ENCODE data around the gene CLASP1. TPM values are rescaled to one million over a fixed set of nuclear protein-coding genes. Genes with fewer than 3 reads are reported as not detected.
"Not testable (repeated sequence)": the region's sequence is repeated elsewhere in the genome, so short reads cannot be mapped to it uniquely, and the experiment has no call there.

CLASP1 gene
- total RNA-seq, 1 experiment from 2014 or later, result 40.0 TPM

DNA sequence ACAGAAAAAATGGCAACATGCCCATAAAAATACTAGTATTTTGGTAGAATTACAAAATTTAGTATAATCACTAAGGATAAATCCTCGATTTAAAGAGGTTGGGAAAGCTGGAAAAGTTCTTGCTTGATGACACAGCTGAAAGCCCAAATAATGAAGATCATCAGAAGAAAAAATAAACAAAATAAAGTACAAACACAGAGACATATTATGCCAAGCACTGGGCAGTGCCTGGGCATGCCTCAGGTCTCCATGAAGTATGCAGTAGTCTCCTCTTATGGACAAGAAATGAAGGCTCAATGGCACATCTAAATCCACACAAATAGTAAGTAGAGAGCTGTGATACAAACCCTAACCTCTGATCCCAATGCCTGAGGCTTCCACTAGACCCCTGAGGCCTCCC, 60.9 kb downstream of the CLASP1 start:
- DNase-seq (ENCODE audit: extremely low read depth, low read depth), result no peak

DNA sequence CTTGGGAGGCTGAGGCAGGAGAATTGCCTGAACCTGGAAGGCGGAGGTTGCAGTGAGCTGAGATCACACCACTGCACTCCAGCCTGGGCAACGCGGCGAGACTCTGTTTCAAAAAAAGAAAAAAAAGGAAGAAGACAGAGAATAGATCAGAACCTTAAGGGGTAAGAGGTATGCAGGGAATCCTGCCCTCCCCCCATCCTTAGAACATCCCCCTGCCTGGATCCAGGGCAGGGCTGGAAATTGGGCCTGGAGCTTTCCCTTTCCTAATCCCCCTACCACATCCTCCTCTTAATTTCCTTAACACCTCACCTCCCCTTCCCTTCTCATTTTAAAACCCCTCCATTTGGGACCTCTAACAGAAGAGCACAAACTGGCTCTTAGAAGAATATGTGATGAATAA, 62.1 kb downstream of the CLASP1 start:
- DNase-seq (ENCODE audit: extremely low read depth, low read depth), result no peak

GRCh38 chr2:121584741-121585140, 64.5 kb downstream of the CLASP1 start:
- no peak for DNase-seq (ENCODE audit: extremely low read depth, low read depth)

- no peak for DNase-seq (ENCODE audit: extremely low read depth, low read depth)
Observed at GRCh38 chr2:121583555-121583954, 65.7 kb downstream of the CLASP1 start.

DNA sequence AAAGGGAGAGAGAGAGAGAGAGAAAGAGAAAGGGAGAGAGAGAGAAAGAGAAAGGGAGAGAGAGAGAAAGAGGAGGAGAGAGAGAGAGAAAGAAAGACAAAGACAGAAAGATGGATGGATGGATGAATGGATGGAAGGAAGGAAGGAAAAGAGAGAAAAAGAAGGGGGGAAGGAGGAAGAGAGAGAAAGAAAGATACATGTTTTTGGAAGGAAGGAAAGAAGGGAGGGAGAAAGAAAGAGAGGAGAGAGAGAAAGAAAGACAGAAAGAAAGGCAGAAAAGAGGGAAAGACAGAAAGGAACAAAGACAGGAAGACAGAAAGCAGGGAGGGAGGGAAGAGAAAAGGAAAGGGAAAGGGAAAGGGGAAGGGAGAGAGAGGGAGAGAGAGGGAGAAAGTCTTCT, 67.0 kb downstream of the CLASP1 start:
- no peak for DNase-seq (ENCODE audit: extremely low read depth, low read depth)

- DNase-seq (ENCODE audit: extremely low read depth, low read depth), result no peak
Observed at GRCh38 chr2:121579309-121579708, 70.0 kb downstream of the CLASP1 start.

DNA sequence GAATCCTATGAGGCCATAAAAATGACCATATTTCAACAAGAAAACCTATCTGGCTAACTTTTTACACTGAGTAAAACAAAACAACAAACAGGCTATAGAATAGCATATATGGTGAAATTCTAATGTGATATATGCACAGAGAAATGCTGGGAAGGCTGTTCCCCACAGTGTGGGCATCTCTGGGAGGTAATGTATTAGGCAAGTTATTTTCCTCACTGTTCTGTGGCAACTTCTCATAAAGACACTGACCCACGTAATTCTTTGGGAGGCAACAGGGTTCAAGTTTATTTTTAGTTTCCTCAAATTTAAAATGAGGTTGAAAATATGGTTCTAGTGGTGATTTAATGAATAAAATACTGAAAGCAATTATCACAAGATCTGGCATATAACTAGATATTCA, 71.9 kb downstream of the CLASP1 start:
- no peak for DNase-seq (ENCODE audit: extremely low read depth, low read depth)

DNA sequence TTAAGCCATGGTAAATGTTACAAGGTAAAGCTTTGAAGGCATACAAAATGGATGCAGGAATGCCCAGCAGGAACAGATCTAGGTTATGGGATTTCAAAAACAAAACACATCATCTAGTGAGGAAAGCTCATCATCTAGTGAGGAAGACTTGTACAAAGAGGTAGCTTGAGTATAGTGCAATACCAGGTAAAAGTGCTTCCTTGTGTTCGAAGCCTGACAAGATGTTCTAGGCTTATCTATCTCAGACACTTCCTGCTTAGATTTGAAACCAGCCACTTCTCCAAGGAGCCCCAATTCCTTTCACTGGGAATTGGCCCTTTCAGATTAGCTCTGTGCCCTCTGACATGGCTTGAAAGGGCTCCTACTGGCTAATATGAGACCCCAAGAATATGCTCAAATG, 73.0 kb downstream of the CLASP1 start:
- no peak for DNase-seq (ENCODE audit: extremely low read depth, low read depth)

DNA sequence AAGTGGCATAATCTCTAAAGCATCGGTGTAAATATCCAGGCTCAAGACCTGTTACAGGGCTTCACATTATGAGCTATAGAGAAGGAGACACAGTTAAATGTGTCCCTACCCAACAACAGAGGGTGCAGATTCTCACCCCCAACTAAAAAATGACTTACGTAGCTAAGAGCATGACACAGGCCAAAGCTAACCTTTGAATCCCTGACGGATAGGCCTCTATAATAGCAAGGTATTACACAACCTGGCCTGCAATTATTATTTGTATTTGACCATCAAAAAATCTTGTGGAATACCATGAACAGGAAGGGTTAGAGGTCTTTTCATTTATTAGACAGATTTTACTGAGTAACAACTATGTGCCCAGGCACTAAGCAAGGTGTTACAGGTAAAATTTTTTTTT, 73.5 kb downstream of the CLASP1 start:
- no peak for DNase-seq (ENCODE audit: extremely low read depth, low read depth)

DNA sequence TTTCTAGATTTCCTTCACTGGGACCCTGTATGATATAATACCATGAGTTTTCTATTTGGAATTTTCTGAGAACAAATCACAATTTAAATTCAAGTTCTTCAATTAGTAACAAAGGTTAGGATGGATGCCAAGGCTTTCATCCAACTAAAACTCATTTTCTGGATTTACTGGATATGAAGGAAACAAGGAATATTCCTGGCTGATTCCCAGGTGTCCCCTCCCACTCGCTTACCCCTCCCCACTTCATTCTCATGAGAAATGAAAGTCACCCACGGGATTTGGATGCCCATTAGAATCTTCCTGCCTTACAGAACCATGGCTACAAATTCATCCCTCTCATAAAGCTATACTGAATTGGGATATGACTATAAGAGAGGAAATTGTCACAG, 78.6 kb downstream of the CLASP1 start:
- no peak for DNase-seq (ENCODE audit: extremely low read depth, low read depth)

GRCh38 chr2:121570036-121570666, 79.1 kb downstream of the CLASP1 start:
- no peak for DNase-seq (ENCODE audit: extremely low read depth, low read depth)

GRCh38 chr2:121567957-121568409, 81.3 kb downstream of the CLASP1 start:
- DNase-seq (ENCODE audit: extremely low read depth, low read depth), result no peak

GRCh38 chr2:121567452-121567851, 81.8 kb downstream of the CLASP1 start:
- DNase-seq (ENCODE audit: extremely low read depth, low read depth), result no peak

DNA sequence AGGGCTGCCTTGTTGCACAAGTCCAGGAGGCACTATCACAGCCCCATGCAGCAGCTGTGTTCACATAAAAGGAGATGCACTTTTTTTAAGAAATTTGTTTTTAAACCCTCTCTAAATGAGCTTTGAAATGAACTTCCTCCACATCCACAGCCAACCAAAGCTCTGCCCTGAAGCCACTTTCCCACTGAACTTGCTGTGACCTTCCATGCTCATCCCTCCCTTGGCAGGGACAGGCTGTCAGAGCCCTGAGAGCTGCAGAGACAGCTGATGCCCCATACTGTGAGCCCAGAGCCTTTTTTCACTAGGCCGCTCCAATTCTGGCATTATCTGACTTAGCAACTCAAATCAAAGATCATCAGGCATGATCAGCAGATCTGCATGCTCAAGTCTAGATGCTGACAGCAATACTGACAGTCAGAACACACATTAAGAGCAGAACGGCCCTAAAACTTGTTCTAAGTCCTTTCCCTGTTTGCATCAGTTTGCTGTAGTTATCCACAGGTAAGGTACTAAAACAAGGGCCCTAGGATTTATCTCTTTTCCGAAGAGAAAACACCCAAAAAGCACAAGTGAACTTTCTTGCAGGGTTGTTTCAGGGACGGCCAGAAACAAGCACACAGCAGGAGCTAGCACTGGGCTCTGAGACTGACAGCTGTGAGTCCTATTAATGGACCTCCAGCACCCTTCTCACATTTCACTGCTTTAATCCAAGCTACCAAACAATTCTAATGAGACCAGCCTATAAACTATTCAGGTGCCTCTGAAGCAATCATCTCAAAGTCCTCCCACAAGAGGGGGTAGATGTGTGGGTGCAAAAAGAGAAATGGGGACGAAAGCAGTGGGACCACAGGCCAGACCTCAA, 83.6 kb downstream of the CLASP1 start:
- DNase-seq (ENCODE audit: extremely low read depth, low read depth), result no peak

DNA sequence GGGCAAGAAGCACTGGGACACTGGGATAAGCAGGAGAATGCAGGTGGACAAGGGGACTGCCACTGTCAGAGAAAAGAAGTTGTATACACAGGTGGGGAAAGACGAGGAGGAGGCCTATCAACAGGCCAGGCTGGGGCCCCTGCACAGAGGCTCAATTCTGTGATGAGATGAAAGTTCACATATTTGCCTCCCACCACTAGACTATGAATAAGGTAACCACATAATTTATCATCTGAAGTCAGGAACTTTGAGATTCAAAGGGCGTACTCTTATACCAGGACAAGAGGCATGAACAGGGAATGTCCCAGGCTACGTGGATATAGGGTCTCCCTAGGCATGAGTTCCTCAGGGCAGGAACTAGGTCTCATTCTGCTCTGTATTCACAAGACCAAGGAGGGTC, 84.4 kb downstream of the CLASP1 start:
- DNase-seq (ENCODE audit: extremely low read depth, low read depth), result no peak

- DNase-seq (ENCODE audit: extremely low read depth, low read depth), result not testable (repeated sequence)
Observed at GRCh38 chr2:121563754-121564153, 85.5 kb downstream of the CLASP1 start.

DNA sequence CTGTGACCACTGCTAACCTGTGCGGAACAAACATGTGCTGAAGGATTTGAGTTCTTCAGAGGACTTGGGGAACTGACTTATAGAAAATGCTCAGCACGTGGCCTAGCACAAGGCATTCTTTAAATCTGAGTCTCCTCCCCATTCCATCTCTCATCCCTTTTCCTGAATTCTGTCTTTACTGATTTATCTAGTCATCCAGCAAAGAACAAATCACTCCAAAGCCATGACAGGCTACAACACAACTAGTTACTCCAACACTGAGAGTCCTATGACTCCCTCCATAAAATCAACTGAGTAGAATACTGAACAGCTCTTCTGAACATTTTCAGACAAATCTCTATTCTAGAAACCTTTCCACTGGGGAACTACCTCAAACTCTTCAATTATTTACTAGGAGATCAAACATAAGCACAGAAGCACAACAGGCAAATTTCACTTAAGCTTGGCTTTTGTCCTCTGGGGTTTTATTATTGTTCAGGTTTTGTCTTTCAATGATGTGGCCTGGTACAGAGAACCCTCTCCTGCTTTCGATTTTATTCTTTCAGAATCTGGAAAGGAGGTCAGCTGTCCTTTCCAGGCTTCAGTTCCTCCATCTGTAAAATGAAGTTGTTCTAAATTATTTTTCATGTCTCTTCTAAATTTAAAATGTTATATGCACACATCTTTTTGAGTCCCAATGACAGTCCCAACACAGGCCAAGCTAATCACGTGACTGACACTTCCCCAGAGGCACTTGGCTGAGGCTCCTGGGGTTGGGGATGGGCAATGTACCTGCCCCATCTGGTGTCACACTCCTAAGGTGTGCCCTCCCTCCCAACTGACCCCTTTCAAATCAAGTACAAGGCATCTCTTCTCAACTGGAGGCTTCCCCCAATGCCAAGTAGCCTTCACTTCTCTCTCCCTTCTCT, 86.7 kb downstream of the CLASP1 start:
- DNase-seq (ENCODE audit: extremely low read depth, low read depth), result no peak

DNA sequence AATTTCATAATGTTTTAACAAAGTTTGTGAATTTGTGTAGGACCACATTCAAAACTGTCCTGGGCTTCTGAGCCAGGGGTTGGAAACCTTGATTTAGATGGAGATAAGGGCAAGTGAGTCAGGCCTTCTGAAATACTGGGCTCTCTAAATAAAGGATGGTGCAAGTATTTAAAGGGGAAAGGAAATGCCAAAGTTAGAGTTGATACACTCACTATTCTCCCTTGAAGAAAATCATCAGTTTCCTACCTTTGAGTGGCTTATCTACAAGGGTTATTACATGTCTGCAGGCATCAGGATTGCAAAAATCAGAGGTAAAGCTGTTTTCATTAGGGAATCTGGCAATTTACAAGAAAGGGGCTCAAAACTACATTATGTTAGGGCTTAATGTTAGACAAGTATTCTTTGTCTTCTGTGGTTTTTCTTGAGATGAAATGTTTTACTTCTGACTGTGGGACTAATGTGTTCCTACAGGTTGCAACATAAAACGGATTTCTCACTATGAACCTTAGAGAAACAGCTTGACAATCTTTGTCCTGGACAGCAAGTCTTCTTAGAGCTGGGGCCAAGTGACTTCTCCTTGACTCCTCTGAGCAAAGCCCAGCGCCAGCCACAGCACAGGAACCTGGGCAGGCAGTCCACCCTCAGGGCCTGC, 87.5 kb downstream of the CLASP1 start:
- DNase-seq (ENCODE audit: extremely low read depth, low read depth), result no peak

DNA sequence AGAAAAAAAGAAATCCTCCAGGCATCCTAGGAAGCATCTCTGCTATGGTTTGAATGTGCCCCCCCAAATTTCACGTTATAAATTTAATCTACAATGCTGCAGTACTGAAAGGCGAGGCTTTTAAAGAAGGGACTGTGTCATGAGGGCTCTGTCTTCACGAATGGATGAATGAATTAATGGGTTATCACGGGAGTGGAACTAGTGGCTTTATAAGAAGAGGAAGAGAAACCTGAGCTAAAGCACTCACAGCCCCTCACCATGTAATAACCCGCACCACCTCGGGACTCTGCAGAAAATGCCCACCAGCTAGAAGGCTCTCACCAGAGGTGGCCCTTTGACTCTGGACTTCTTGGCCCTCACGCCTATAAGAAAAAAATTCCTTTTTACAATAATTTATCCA, 90.9 kb downstream of the CLASP1 start:
- DNase-seq (ENCODE audit: extremely low read depth, low read depth), result no peak

- DNase-seq (ENCODE audit: extremely low read depth, low read depth), result no peak
Observed at GRCh38 chr2:121555008-121555407, 94.3 kb downstream of the CLASP1 start.
